ENCODE measurements around the gene TOR2A. TPM values are rescaled to one million over a fixed set of nuclear protein-coding genes. Genes with fewer than 3 reads are reported as not detected.

The TOR2A gene
- total and polyA plus RNA-seq, 4 donors, result 5.1 to 14.6 (median 11.8) TPM

DNA sequence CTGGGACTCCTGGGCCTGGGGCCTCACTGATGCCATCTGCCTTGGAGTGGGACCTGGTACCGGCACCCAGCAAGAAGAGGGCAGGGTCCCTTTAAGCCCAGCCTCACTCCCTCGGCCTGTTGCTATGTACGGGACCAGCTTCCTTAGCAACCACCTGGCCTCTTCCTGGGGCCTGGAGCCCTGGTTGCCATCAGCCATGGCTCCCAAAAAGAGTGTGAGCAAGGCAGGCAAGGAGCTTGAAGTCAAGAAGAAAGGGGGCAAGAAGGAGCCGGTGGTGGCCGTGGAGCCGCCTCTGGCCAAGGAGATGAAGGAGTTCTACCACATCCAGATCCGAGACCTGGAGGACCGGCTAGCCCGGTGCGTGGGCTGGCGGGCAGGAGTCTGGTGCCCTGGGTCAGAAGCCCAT, 28.3 kb downstream of the TOR2A start, which contains the start of gene CFAP157:
Gene CFAP157, plus strand, starts transcription at position 153 of the 406 bp plus-strand sequence. Its CDS starts 44 bp downstream, at position 197.
- Histone ChIP-seq H3K27me3 (ENCODE audit: control insufficient read depth in 4 of 4, insufficient read depth in 4 of 4, low read length in 3 of 4) (no peaks in the 10 kb centered on the region), H3K4me3 (ENCODE audit: low read depth in 1 of 3, low read length in 3 of 3) (no peak within 1 kb of the TSS), H3K4me1 (ENCODE audit: control insufficient read depth in 4 of 4, insufficient read depth in 4 of 4, low read length in 3 of 4) (no peaks in the 10 kb centered on the region), H3K9me3 (ENCODE audit: control insufficient read depth in 4 of 4, low read length in 3 of 4) (no peaks in the 10 kb centered on the region), H3K36me3 (ENCODE audit: control insufficient read depth in 4 of 4, insufficient read depth in 3 of 4, low read depth in 1 of 4, low read length in 3 of 4) (no peaks in the 10 kb centered on the region), H3K27ac (ENCODE audit: low read depth in 1 of 2, low read length in 2 of 2) (no peak within 1 kb of the TSS), H3K9ac (ENCODE audit: low read depth in 1 of 2, low read length in 2 of 2) (no peak within 1 kb of the TSS)
- no peak for DNase-seq (ENCODE audit: low spot score)
- WGBS, result 65% methylated on average over 11 of the region's 11 CpGs
- TF ChIP-seq FOXA2 (IDR thresholded peaks at IDR 0.05) (no peak), HNF4A (conservative IDR thresholded peaks at IDR 0.05) (no peak), FOXA1 (IDR thresholded peaks at IDR 0.05) (no peak), RAD21 (IDR thresholded peaks at IDR 0.05) (no peak), YY1 (IDR thresholded peaks at IDR 0.05) (no peak), GABPA (IDR thresholded peaks at IDR 0.05 in 1 of 2, conservative IDR thresholded peaks at IDR 0.05 in 1 of 2) (no peak), SP1 (IDR thresholded peaks at IDR 0.05) (no peak), NR2F2 (IDR thresholded peaks at IDR 0.05) (no peak), HNF4G (IDR thresholded peaks at IDR 0.05) (no peak), EGR1 (IDR thresholded peaks at IDR 0.05; ENCODE audit: low read depth in 2 of 2) (no peak), TAF1 (conservative IDR thresholded peaks at IDR 0.05) (no peak)
- TF ChIP-seq, protein P1, sequence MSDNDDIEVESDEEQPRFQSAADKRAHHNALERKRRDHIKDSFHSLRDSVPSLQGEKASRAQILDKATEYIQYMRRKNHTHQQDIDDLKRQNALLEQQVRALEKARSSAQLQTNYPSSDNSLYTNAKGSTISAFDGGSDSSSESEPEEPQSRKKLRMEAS (IDR thresholded peaks at IDR 0.05), result no peak
- TF ChIP-seq, protein P2, sequence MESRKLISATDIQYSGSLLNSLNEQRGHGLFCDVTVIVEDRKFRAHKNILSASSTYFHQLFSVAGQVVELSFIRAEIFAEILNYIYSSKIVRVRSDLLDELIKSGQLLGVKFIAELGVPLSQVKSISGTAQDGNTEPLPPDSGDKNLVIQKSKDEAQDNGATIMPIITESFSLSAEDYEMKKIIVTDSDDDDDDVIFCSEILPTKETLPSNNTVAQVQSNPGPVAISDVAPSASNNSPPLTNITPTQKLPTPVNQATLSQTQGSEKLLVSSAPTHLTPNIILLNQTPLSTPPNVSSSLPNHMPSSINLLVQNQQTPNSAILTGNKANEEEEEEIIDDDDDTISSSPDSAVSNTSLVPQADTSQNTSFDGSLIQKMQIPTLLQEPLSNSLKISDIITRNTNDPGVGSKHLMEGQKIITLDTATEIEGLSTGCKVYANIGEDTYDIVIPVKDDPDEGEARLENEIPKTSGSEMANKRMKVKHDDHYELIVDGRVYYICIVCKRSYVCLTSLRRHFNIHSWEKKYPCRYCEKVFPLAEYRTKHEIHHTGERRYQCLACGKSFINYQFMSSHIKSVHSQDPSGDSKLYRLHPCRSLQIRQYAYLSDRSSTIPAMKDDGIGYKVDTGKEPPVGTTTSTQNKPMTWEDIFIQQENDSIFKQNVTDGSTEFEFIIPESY (IDR thresholded peaks at IDR 0.05), result no peak
- TF ChIP-seq, protein P3, sequence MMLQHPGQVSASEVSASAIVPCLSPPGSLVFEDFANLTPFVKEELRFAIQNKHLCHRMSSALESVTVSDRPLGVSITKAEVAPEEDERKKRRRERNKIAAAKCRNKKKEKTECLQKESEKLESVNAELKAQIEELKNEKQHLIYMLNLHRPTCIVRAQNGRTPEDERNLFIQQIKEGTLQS (IDR thresholded peaks at IDR 0.05), result no peak
- TF ChIP-seq, protein P4, sequence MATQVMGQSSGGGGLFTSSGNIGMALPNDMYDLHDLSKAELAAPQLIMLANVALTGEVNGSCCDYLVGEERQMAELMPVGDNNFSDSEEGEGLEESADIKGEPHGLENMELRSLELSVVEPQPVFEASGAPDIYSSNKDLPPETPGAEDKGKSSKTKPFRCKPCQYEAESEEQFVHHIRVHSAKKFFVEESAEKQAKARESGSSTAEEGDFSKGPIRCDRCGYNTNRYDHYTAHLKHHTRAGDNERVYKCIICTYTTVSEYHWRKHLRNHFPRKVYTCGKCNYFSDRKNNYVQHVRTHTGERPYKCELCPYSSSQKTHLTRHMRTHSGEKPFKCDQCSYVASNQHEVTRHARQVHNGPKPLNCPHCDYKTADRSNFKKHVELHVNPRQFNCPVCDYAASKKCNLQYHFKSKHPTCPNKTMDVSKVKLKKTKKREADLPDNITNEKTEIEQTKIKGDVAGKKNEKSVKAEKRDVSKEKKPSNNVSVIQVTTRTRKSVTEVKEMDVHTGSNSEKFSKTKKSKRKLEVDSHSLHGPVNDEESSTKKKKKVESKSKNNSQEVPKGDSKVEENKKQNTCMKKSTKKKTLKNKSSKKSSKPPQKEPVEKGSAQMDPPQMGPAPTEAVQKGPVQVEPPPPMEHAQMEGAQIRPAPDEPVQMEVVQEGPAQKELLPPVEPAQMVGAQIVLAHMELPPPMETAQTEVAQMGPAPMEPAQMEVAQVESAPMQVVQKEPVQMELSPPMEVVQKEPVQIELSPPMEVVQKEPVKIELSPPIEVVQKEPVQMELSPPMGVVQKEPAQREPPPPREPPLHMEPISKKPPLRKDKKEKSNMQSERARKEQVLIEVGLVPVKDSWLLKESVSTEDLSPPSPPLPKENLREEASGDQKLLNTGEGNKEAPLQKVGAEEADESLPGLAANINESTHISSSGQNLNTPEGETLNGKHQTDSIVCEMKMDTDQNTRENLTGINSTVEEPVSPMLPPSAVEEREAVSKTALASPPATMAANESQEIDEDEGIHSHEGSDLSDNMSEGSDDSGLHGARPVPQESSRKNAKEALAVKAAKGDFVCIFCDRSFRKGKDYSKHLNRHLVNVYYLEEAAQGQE (IDR thresholded peaks at IDR 0.05), result no peak

DNA sequence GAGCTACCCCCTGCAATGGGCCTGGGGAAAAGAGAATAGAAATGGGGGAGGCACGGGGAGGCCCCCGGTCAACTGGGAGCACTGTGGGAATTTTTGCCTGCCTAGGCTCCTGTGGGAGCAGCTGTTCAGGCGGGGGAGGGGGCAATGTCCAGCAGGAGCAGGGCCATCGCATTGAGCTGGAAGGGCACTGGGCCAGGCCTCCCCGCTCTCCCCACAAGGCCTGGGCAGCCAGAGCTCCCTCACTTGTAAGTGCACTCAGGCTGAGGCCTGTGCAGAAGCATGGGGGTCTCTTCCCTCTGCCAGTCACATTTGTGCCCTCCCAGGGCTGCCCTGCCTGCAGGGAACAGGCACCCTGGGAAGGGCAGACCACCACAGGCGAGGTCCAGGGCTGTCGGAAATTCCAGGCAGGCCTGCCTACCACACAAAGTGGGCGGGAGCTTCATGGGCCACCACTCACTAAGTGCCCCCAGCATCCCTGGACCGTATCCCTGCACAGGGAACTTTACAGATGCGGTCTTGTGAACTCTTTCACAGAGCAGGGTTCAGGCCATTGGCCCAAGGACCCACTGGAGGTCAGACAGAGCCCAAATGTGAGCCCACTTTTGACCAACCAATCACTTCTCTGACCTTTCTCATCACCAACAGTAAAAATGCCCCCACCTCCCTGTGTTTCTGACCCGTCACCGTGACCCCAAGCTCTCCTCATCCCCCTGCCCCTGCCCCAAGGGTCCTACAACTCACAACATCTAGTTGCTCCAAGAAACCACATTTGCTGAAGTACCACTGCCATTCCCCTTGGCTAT, 29.3 kb downstream of the TOR2A start:
- DNase-seq (ENCODE audit: low spot score), result no peak
- Histone ChIP-seq H3K36me3 (ENCODE audit: control insufficient read depth in 4 of 4, insufficient read depth in 3 of 4, low read depth in 1 of 4, low read length in 3 of 4) (no peaks in the 10 kb centered on the region), H3K27me3 (ENCODE audit: control insufficient read depth in 4 of 4, insufficient read depth in 4 of 4, low read length in 3 of 4) (no peaks in the 10 kb centered on the region), H3K4me1 (ENCODE audit: control insufficient read depth in 4 of 4, insufficient read depth in 4 of 4, low read length in 3 of 4) (no peaks in the 10 kb centered on the region), H3K27ac (ENCODE audit: low read depth in 1 of 2, low read length in 2 of 2) (no peak overlapping the region), H3K4me3 (ENCODE audit: low read depth in 1 of 3, low read length in 3 of 3) (no peak overlapping the region), H3K9me3 (ENCODE audit: control insufficient read depth in 4 of 4, low read length in 3 of 4) (no peaks in the 10 kb centered on the region), H3K9ac (ENCODE audit: low read depth in 1 of 2, low read length in 2 of 2) (no peak overlapping the region)
- WGBS, result 86% methylated on average over 12 of the region's 12 CpGs
- TF ChIP-seq SP1 (IDR thresholded peaks at IDR 0.05), result no peak
- no peak for TF ChIP-seq NR2F2 (IDR thresholded peaks at IDR 0.05)
- TF ChIP-seq RAD21 (IDR thresholded peaks at IDR 0.05), result no peak
- TF ChIP-seq, protein P3 (IDR thresholded peaks at IDR 0.05), result no peak
- TF ChIP-seq, protein P2 (IDR thresholded peaks at IDR 0.05), result no peak
- TF ChIP-seq, protein P1 (IDR thresholded peaks at IDR 0.05), result no peak
- TF ChIP-seq HNF4A (conservative IDR thresholded peaks at IDR 0.05), result no peak
- TF ChIP-seq HNF4G (IDR thresholded peaks at IDR 0.05), result no peak
- TF ChIP-seq GABPA (IDR thresholded peaks at IDR 0.05 in 1 of 2, conservative IDR thresholded peaks at IDR 0.05 in 1 of 2), result no peak
- TF ChIP-seq EGR1 (IDR thresholded peaks at IDR 0.05; ENCODE audit: low read depth in 2 of 2), result no peak
- TF ChIP-seq, protein P5, sequence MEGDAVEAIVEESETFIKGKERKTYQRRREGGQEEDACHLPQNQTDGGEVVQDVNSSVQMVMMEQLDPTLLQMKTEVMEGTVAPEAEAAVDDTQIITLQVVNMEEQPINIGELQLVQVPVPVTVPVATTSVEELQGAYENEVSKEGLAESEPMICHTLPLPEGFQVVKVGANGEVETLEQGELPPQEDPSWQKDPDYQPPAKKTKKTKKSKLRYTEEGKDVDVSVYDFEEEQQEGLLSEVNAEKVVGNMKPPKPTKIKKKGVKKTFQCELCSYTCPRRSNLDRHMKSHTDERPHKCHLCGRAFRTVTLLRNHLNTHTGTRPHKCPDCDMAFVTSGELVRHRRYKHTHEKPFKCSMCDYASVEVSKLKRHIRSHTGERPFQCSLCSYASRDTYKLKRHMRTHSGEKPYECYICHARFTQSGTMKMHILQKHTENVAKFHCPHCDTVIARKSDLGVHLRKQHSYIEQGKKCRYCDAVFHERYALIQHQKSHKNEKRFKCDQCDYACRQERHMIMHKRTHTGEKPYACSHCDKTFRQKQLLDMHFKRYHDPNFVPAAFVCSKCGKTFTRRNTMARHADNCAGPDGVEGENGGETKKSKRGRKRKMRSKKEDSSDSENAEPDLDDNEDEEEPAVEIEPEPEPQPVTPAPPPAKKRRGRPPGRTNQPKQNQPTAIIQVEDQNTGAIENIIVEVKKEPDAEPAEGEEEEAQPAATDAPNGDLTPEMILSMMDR (IDR thresholded peaks at IDR 0.05; ENCODE audit: low read depth, low read length, missing input control), result no peak

Data from liver (tissue), 9 donors.